Body of pancreas (tissue), 4 donors: ENCODE data around the gene STBD1. TPM values are rescaled to one million over a fixed set of nuclear protein-coding genes. Genes with fewer than 3 reads are reported as not detected.
A peak's percentile ranks its signal among the peaks of the same experiment; 100 is the strongest.
"Not testable (repeated sequence)": the region's sequence is repeated elsewhere in the genome, so short reads cannot be mapped to it uniquely, and the experiment has no call there.

ENCODE experiments used
- ATAC-seq: fragments of 150-250 bp; one replicate; pipeline ENCODE4 v1.9.1; 2016
- DNase-seq, 4 donors: peaks; one replicate each; pipeline ENCODE4 v3.0.0-alpha.2; 2019
- H3K27ac ChIP-seq, 4 donors: fragments of 200-600 bp; sonication (generic); 1 replicate in 3 of 4; 2 replicates in 1 of 4; pipeline versions ENCODE4 v1.5.1 to v1.6.1; 2016 to 2019; ENCODE audit warnings: mild to moderate bottlenecking in 1 of 4, mixed read lengths in 1 of 4, moderate library complexity in 1 of 4
- H3K27me3 ChIP-seq, 2 donors: fragments of 200-600 bp; sonication (generic); one replicate each; pipeline ENCODE4 v1.6.0; 2016; ENCODE audit warnings: mild to moderate bottlenecking in 1 of 2
- H3K36me3 ChIP-seq, 2 donors: fragments of 200-600 bp; sonication (generic); replicated peaks in 1 of 2; 2 replicates each; pipeline ENCODE4 v1.5.1; 2016; ENCODE audit warnings: low read depth in 2 of 2; ENCODE audit not compliant: insufficient read depth in 1 of 2
- H3K4me1 ChIP-seq: fragments of 200-600 bp; sonication (generic); one replicate; pipeline ENCODE4 v1.6.0; 2016
- H3K4me3 ChIP-seq, 2 donors: fragments of 200-600 bp; sonication (generic); 1 replicate in 1 of 2; 2 replicates in 1 of 2; pipeline ENCODE4 v1.5.1; 2016 to 2019
- H3K9me3 ChIP-seq, 3 donors: fragments of 200-600 bp; sonication (generic); 1 replicate in 2 of 3; 2 replicates in 1 of 3; pipeline ENCODE4 v1.5.1; 2016
- CTCF ChIP-seq, 7 experiments: fragments of 450-650 bp in 4 of 7; fragments of 200-600 bp in 3 of 7; sonication (generic) in 3 of 7; IDR thresholded peaks; one replicate each; pipeline ENCODE4 v1.5.1; 2016 to 2019; ENCODE audit warnings: antibody characterized with exemption in 7 of 7
- POLR2A ChIP-seq, 3 donors: fragments of 450-650 bp; IDR thresholded peaks; one replicate each; pipeline ENCODE4 v1.6.1; 2016; ENCODE audit warnings: antibody characterized with exemption in 3 of 3, mild to moderate bottlenecking in 2 of 3
- WGBS, 2 donors: methylation state at CpG; one replicate each; pipeline ENCODE4 v1.1.5; 2017; 5-methylcytosine and 5-hydroxymethylcytosine counted together
- intact Hi-C: fragments of 100-400 bp; cut with DNase I; formaldehyde crosslinking; loops from one replicate; pipeline ENCODE4 v1.15.1; 2023
- total RNA-seq, 2 donors: library from RNA; depleted of rRNA; stranded (reverse); fragments of >200 nt; gene quantifications; one replicate each; pipeline ENCODE4 v1.1.0, GENCODE V29; 2016

Gene STBD1
- total RNA-seq, 2 donors from 2014 or later: 6.2 to 6.6 TPM

- Histone ChIP-seq H3K9me3 (no peaks in the 10 kb centered on the region), H3K27ac (peak overlapping the region in 2 of 4 donors; percentile 24 to 45), H3K36me3 (no peaks in the 10 kb centered on the region), H3K4me1 (peaks cover 15% of the 10 kb centered on the region), H3K27me3 (no peaks in the 10 kb centered on the region), H3K4me3 (no peak overlapping the region)
- DNase-seq (no peak), ATAC-seq (peak; percentile 42)
- intact Hi-C loops: no loop called here
- TF ChIP-seq POLR2A (IDR thresholded peaks at IDR 0.05): no peak
- no peak for TF ChIP-seq CTCF (IDR thresholded peaks at IDR 0.05)
- WGBS, 2 donors: 59 to 61% methylated on average over 6 of the region's 6 CpGs
These were observed 25.8 kb upstream of the STBD1 start for GRCh38 chr4:76280488-76281441.

GRCh38 chr4:76281594-76281993 is 24.9 kb upstream of the STBD1 start:
- peak overlapping the region in 2 of 4 donors; percentile 38 to 45 for H3K27ac ChIP-seq
- intact Hi-C loops, H3K27me3 ChIP-seq, ATAC-seq, H3K36me3 ChIP-seq, H3K9me3 ChIP-seq, H3K4me3 ChIP-seq: not testable (repeated sequence)
- peaks cover 15% of the 10 kb centered on the region for H3K4me1 ChIP-seq
- peak; percentile 37 to 60 (median 40) for DNase-seq
- WGBS, 2 donors: 13 to 39% methylated on average over 6 of the region's 6 CpGs

- 91 to 92% methylated on average over 6 of the region's 6 CpGs for WGBS, 2 donors
- no peak for ATAC-seq
These were observed 23.4 kb upstream of the STBD1 start for GRCh38 chr4:76282941-76283689.

GRCh38 chr4:76283900-76284299 is 22.6 kb upstream of the STBD1 start:
- TF ChIP-seq CTCF (IDR thresholded peaks at IDR 0.05) (no peak), POLR2A (IDR thresholded peaks at IDR 0.05) (no peak)
- 88 to 90% methylated on average over 4 of the region's 4 CpGs for WGBS, 2 donors
- H3K4me1 ChIP-seq: peaks cover 15% of the 10 kb centered on the region
- DNase-seq (no peak), ATAC-seq (no peak)
- no peaks in the 10 kb centered on the region for H3K27me3 ChIP-seq
- intact Hi-C loops: no loop called here
- no peaks in the 10 kb centered on the region for H3K36me3 ChIP-seq
- H3K27ac ChIP-seq: no peak overlapping the region
- no peak overlapping the region for H3K4me3 ChIP-seq
- H3K9me3 ChIP-seq: no peaks in the 10 kb centered on the region

More at GRCh38 chr4:76282941-76283689, 23.4 kb upstream of the STBD1 start:
- Histone ChIP-seq H3K4me1 (peaks cover 15% of the 10 kb centered on the region), H3K27me3 (no peaks in the 10 kb centered on the region), H3K36me3 (no peaks in the 10 kb centered on the region), H3K4me3 (no peak overlapping the region), H3K9me3 (no peaks in the 10 kb centered on the region), H3K27ac (no peak overlapping the region)
- TF ChIP-seq POLR2A (IDR thresholded peaks at IDR 0.05) (no peak), CTCF (IDR thresholded peaks at IDR 0.05) (no peak)
- DNase-seq: no peak
- intact Hi-C loops: no loop called here

- H3K9me3 ChIP-seq, H3K27me3 ChIP-seq, H3K27ac ChIP-seq, DNase-seq, ATAC-seq, H3K36me3 ChIP-seq, intact Hi-C loops, H3K4me1 ChIP-seq, H3K4me3 ChIP-seq: not testable (repeated sequence)
- WGBS, 2 donors: 85 to 87% methylated on average over 3 of the region's 3 CpGs
These were observed 18.7 kb upstream of the STBD1 start for GRCh38 chr4:76287811-76288210.
